Tongue (tissue), 2 donors: Measurements from ENCODE around the gene CD109. TPM values are rescaled to one million over a fixed set of nuclear protein-coding genes. Genes with fewer than 3 reads are reported as not detected.

Source experiments
- DNase-seq: peaks from one replicate; pipeline ENCODE4 v3.0.0-alpha.2; 2015
- total RNA-seq: library from RNA; depleted of rRNA; stranded (reverse); fragments of >200 nt; gene quantifications from one replicate; pipeline ENCODE4 v1.2.3, GENCODE V29; 2014

The CD109 gene
- total RNA-seq, 1 donor from 2014 or later = 29.6 TPM

- DNase-seq = no peak
Measured at GRCh38 chr6:73727114-73727513, 31.1 kb downstream of the CD109 start.

GRCh38 chr6:73728548-73729205 is 32.7 kb downstream of the CD109 start:
- DNase-seq = no peak

DNA sequence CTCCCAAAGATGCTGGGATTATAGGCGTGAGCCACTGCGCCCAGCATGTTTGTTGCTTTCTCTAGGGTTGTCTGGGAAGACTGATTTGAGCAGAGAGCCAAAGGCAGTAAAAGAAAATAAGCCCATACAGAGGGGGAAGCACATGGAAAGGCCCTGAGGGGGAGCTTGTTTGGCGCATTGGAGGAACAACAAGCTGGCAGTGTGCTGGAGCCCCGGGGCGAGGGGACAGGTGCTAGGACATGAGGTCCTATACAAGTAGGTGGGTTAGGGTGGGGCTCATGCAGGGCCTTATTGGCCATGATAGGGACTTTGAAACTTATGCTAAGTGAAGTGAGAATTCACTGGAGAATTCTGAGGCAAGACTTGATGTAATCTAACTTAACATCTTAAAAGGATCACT is 35.3 kb downstream of the CD109 start:
- DNase-seq = no peak

DNA sequence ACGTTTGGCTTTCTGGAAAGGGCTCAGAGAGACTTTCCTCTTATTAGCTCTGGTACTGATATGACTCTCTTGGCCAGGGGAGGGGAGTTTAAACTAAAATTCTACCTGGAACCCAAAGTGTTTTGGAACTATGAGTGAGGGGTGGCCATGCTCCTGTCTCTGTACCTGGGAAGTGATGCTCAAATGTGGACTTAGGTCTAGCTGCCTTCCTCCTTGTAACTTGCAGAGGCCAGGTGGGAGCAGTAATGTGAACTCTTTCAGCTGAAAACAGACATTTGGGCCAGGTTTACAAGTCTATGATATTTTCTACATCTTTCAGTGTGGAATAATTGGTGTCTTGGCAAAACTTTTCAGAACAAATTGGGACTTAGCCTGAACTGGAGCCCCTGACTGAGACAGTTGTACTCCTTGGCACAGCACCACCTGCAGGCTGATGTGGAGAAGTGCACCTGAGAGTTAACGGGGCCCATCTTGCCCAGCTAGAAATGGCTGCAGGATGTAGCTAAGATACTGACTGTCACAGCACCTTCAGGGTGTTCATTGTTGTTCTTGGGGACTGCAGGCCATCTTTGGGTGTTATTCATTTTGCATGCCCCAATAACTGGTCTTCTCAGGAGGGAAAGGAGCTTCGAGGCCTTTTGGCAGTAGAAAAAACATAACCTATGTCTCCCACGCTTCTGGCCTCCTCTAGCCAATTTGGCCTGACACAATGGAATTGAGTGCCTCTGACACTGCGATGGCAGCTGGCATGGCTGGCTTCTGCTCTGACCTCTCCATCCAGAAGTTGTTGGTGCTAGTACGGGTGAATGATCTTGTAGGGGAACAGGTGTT is 37.1 kb downstream of the CD109 start:
- DNase-seq = peak; percentile 85

GRCh38 chr6:73733791-73734190 is 37.8 kb downstream of the CD109 start:
- DNase-seq = no peak

- no peak for DNase-seq
Measured at GRCh38 chr6:73734832-73735453, 38.9 kb downstream of the CD109 start.

DNA sequence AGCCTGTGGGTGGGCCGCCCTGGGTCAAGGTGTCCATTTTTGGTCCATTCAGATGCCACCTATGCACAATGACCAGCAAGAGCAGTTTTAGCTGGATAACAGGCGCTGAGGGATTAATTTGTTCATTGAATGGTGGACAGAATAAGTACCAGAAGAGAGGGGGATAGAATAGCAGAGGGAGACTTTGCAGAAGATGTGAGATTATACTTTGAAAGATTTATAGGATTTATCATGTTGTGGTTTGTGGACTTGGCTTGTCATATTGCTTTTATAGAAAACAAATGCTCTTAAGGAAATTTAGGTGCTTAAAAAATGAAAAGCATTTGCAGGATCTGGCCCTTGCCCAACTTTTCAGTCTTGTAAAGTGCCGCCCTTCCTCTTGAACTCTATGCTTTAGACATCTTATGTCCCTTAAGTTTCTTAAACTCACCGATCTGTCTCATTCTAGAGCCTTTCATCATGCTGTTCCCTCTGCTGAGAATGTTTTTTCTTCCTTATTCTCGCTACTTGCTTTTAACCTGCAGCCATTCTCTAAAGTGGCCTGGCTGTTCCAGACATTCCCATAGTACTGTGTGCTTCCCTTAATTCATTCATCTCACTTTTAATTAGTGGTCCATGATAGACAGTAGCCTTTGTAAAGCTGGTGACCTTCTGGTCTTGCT is 42.5 kb downstream of the CD109 start:
- DNase-seq = no peak

- DNase-seq = peak; percentile 88
Measured at GRCh38 chr6:73739096-73739495, 43.1 kb downstream of the CD109 start.

DNA sequence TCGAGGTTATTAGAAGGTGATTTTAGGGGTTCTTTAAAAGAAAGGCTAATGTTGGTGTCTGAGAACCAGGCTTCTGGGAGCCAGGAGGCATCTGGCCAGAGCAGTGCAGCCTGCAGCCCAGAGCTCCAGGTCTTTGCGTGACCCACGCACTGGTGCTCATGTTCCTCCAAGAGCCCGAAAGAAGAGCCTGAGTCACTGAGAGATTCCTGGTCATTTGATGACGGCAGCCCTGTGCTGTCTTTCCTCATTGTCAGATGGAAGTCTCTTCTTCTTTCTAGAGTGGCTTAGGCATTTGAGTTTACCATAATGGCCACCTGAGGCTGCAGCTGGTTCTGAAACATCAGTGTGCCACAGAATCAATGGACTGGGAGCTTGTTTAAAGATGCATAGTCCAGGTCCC is 46.4 kb downstream of the CD109 start:
- no peak for DNase-seq

DNA sequence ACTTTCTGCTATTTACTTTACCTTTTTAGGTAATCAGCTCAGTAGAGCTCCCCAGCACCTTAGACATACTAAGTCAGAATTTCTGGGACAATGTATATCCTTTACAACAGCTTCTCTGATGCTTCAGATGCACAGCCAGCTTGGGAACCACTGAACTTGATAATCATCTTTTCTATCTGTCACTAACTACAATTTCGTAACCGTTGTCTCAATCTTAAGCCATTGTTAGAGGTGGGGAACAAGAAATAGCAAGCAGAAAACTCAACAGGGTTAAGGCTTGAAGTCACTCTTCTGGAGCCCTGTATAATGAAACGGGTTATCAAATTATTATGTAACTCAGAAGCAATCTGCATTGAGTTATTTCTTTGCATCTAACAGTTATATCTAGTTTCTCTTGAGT is 47.1 kb downstream of the CD109 start:
- no peak for DNase-seq

GRCh38 chr6:73743556-73743955 is 47.6 kb downstream of the CD109 start:
- DNase-seq = no peak

- DNase-seq = no peak
Measured at GRCh38 chr6:73746787-73747186, 50.8 kb downstream of the CD109 start.

DNA sequence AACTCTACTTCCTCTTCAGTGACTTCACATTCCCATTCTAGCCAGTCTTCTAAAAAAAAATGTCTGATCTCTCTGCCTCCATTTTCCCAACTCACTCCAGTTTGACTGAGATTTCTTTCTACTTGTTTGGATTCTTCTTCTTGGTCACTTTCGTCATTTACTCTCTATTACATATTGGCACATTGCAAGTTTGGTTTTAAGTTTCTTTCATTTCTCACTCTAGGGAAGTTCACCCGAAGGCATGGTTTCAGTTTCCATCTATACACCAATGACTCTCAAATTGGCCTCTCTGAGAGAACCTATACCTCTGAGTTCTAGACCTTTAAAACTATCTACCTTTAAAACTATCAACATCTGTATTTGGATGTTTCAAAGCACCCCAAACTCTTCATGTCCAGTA is 51.3 kb downstream of the CD109 start:
- DNase-seq = no peak

DNA sequence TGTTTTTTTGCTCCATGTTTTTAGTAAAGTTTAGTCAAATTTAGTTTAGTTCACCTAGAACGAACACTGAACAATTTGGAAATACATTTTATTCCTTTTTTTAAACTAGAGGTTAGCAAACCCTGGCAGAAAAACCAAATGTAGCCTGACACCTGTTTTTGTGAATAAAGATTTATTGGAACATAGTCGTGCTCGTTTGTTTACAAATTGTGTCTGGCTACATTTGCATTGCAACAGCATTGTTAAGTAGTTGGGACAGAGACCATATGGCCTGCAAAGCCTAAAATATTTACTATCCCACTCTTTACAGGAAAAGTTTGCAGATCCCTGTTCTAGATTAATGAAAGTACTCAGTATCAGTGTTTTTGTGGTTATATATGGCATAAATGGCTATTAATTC is 56.9 kb downstream of the CD109 start:
- no peak for DNase-seq

- no peak for DNase-seq
Measured at GRCh38 chr6:73766040-73766439, 70.0 kb downstream of the CD109 start.

DNA sequence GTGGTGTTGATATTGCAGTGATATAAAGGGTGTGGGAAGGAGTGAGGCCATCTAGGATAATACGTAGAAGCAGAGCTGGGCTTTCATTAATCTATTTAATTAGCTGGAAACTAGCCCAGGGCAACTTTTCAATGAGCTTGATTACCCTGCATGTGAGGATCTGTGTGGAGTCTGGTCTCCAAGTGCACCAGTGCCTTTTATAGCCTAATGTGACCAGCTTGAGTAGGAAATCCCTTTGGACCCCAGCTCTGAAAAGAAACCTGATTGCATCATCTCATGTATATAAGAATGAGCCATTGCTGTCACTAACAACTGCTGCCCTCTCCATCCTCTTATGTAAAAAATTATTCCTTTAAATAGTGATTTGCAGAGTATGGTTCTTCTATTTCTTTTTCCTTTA is 72.6 kb downstream of the CD109 start:
- no peak for DNase-seq

GRCh38 chr6:73769976-73770375 is 74.0 kb downstream of the CD109 start:
- DNase-seq = no peak

GRCh38 chr6:73774311-73774774 is 78.3 kb downstream of the CD109 start:
- DNase-seq = no peak

DNA sequence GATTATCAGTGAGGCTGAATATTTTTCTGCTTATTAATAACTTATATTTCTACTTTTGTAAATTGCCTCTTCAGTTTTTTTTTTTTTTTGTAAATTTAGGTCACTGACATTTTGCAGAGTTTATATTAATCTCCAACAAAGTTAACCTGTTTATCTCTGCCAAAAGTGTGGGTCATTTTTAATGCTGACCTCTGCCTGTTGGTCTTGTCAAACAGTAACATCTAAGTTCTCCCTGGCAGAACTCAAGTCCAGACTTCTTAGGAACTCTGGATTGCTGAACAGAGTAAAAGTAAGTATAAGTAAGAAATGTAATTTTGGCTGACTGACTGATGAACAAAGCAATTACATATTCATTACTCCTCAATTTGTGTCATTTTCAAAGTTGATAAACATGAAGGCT is 83.9 kb downstream of the CD109 start:
- no peak for DNase-seq

DNA sequence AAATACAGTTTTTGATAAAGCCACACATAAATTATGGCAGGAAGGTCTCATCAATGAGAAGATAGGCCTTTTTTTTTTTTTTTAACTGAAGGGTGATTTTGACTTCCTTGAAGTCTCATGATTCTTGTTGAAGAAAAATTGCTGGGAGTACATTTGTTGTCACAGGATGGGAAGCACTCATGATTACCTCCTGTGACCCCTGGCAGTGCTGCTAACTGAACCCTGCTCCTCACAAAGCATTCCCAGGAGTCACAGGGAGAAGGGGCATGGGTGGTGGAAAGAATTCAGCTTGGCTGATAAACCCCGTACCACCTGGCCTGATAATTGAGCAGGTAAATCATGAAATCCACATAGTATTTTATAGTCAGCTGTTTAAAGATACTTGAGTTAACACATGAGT is 86.9 kb downstream of the CD109 start:
- no peak for DNase-seq

DNA sequence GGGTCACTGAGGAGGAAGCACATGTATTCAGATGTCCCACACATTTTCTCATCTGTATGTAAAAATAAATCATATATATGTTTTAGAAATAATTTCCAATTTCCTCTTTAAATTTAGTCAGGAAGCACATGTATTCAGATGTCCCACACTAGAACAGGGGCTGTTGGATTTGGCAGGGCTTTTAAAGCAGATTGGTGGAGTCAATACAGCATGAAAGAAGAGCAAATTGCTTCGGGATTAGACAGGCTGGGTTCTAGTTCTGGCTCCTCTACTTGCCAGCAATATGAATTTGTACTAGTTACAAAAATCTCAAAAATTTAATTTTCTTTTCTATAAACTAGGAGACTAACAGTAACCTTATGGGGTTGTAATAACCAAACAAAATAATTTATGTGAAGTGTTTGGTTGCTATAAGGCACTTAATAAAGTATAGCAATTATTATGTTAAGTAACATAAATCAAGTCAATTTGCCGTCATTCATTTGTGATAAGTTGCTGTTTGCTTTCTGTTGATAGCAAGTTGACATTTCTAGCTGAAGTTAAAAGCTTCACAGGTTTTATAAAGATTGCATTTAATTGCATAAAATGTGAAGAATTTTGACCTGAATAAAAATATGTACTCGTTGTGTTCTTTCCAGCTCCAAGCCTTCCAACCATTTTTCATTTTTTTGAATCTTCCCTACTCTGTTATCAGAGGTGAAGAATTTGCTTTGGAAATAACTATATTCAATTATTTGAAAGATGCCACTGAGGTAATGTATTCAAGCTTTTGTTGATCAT is 88.9 kb downstream of the CD109 start:
- no peak for DNase-seq

- no peak for DNase-seq
Measured at GRCh38 chr6:73790574-73790973, 94.6 kb downstream of the CD109 start.
